Occipital lobe (tissue), 2 donors: ENCODE results near the gene LTBP1. TPM values are rescaled to one million over a fixed set of nuclear protein-coding genes. Genes with fewer than 3 reads are reported as not detected.

Experiments used
- DNase-seq: peaks from one replicate; lab custom pipeline; 2025; lab: John Stamatoyannopoulos, UW
- total RNA-seq: library from RNA; depleted of rRNA; stranded (reverse); fragments of >200 nt; gene quantifications from one replicate; pipeline ENCODE4 v1.2.3, GENCODE V29; 2014

The LTBP1 gene
- total RNA-seq, 1 donor from 2014 or later = 25.6 TPM

- no peak for DNase-seq
These were observed 249.1 kb downstream of the LTBP1 start for GRCh38 chr2:33195891-33196290.

- DNase-seq = no peak
These were observed 249.9 kb downstream of the LTBP1 start for GRCh38 chr2:33196700-33197099.

- no peak for DNase-seq
These were observed 250.6 kb downstream of the LTBP1 start for GRCh38 chr2:33197198-33197938.

- DNase-seq = no peak
These were observed 256.1 kb downstream of the LTBP1 start for GRCh38 chr2:33202641-33203522.

GRCh38 chr2:33204945-33205344, 258.2 kb downstream of the LTBP1 start:
- no peak for DNase-seq

GRCh38 chr2:33205693-33206434, 259.1 kb downstream of the LTBP1 start:
- DNase-seq = no peak

- DNase-seq = no peak
These were observed 260.5 kb downstream of the LTBP1 start for GRCh38 chr2:33207151-33207740.

- no peak for DNase-seq
These were observed 261.6 kb downstream of the LTBP1 start for GRCh38 chr2:33208400-33208799.

- no peak for DNase-seq
These were observed 263.2 kb downstream of the LTBP1 start for GRCh38 chr2:33209976-33210375.

GRCh38 chr2:33210626-33211025, 263.9 kb downstream of the LTBP1 start:
- DNase-seq = no peak

- DNase-seq = no peak
These were observed 265.4 kb downstream of the LTBP1 start for GRCh38 chr2:33212151-33212550.

- DNase-seq = no peak
These were observed 266.5 kb downstream of the LTBP1 start for GRCh38 chr2:33213244-33213643.

- no peak for DNase-seq
These were observed 266.9 kb downstream of the LTBP1 start for GRCh38 chr2:33213648-33214047.

- no peak for DNase-seq
These were observed 267.7 kb downstream of the LTBP1 start for GRCh38 chr2:33214436-33214835.

- DNase-seq = no peak
These were observed 268.1 kb downstream of the LTBP1 start for GRCh38 chr2:33214857-33215256.

GRCh38 chr2:33215299-33215698, 268.5 kb downstream of the LTBP1 start:
- no peak for DNase-seq

- DNase-seq = no peak
These were observed 269.2 kb downstream of the LTBP1 start for GRCh38 chr2:33215983-33216382.

- peak; percentile 2 for DNase-seq
These were observed 269.9 kb downstream of the LTBP1 start for GRCh38 chr2:33216508-33217182.

GRCh38 chr2:33217406-33217805, 270.7 kb downstream of the LTBP1 start:
- DNase-seq = no peak

GRCh38 chr2:33219114-33219513, 272.4 kb downstream of the LTBP1 start:
- no peak for DNase-seq

GRCh38 chr2:33219850-33220275, 273.1 kb downstream of the LTBP1 start:
- no peak for DNase-seq
